OCI-LY1 (cell line): ENCODE results near the gene NARF.

Source experiments
- H2AFZ ChIP-seq: fragments of 200-600 bp; sonication (generic), shearing (Covaris generic); 2 replicates; pipeline ENCODE4 v1.6.0; 2014; ENCODE audit warnings: antibody characterized with exemption, mild to moderate bottlenecking, low read length
- H3F3A ChIP-seq: fragments of 200-600 bp; sonication (generic), shearing (Covaris generic); 2 replicates; pipeline ENCODE4 v1.6.0; 2014; ENCODE audit warnings: mild to moderate bottlenecking, antibody characterized with exemption, low read length, moderate library complexity; ENCODE audit not compliant: insufficient read depth
- H3K27ac ChIP-seq: fragments of 200-600 bp; sonication (generic); 2 replicates; pipeline ENCODE4 v1.5.1; 2014; ENCODE audit warnings: low read length, mixed run types, mild to moderate bottlenecking, low read depth; ENCODE audit not compliant: poor library complexity, severe bottlenecking
- H3K27me3 ChIP-seq: fragments of 200-600 bp; sonication (generic); 2 replicates; pipeline ENCODE4 v1.6.0; 2014; ENCODE audit warnings: antibody characterized with exemption, mild to moderate bottlenecking, low read length, moderate library complexity; ENCODE audit not compliant: insufficient read depth
- H3K36me3 ChIP-seq: fragments of 200-600 bp; sonication (generic); 2 replicates; pipeline ENCODE4 v1.6.1; 2014; ENCODE audit warnings: mild to moderate bottlenecking, antibody characterized with exemption, low read length, moderate library complexity, mixed read lengths; ENCODE audit not compliant: insufficient read depth
- H3K4me1 ChIP-seq: fragments of 200-600 bp; sonication (generic); 2 replicates; pipeline ENCODE4 v1.5.1; 2014; ENCODE audit warnings: mild to moderate bottlenecking, low read length, moderate library complexity; ENCODE audit not compliant: insufficient read depth, severe bottlenecking
- H3K4me2 ChIP-seq: fragments of 200-600 bp; sonication (generic), shearing (Covaris generic); 2 replicates; pipeline ENCODE4 v1.6.1; 2014; ENCODE audit warnings: low read length
- H3K4me3 ChIP-seq: fragments of 200-600 bp; sonication (generic); 2 replicates; pipeline ENCODE4 v1.5.1; 2014; ENCODE audit warnings: low read length, low read depth, mild to moderate bottlenecking, mixed read lengths; ENCODE audit not compliant: poor library complexity, severe bottlenecking
- H3K79me2 ChIP-seq: fragments of 200-600 bp; shearing (Covaris generic); 2 replicates; pipeline ENCODE4 v1.6.1; 2016; ENCODE audit warnings: mixed run types, low read length, mixed read lengths; ENCODE audit not compliant: insufficient read depth
- H3K9ac ChIP-seq: fragments of 200-600 bp; sonication (generic), shearing (Covaris generic); 2 replicates; pipeline ENCODE4 v1.6.1; 2014; ENCODE audit warnings: mild to moderate bottlenecking, low read length, mixed read lengths
- H3K9me2 ChIP-seq: fragments of 200-600 bp; sonication (generic), shearing (Covaris generic); 2 replicates; pipeline ENCODE4 v1.6.1; 2014; ENCODE audit warnings: low read depth, mild to moderate bottlenecking, low read length, mixed read lengths
- H3K9me3 ChIP-seq: fragments of 200-600 bp; shearing (Covaris generic); 2 replicates; pipeline ENCODE4 v1.6.1; 2014; ENCODE audit warnings: low read length, mixed read lengths
- H4K20me1 ChIP-seq: fragments of 200-600 bp; sonication (generic), shearing (Covaris generic); 2 replicates; pipeline ENCODE4 v1.6.0; 2016; ENCODE audit warnings: mild to moderate bottlenecking, low read length; ENCODE audit not compliant: insufficient read depth
- CTCF ChIP-seq: fragments of 200-600 bp; sonication (generic), shearing (Covaris generic); IDR thresholded peaks from 2 replicates; pipeline ENCODE4 v1.5.1; 2017; ENCODE audit warnings: mild to moderate bottlenecking, antibody characterized with exemption, low read length, moderate library complexity, mixed read lengths
- EZH2 ChIP-seq: fragments of 200-600 bp; sonication (generic), shearing (Covaris generic); IDR thresholded peaks from 2 replicates; pipeline ENCODE4 v1.8.0; 2017; ENCODE audit warnings: borderline replicate concordance, mixed run types, mild to moderate bottlenecking, antibody characterized with exemption, low read length, moderate library complexity, mixed read lengths

NARF gene

GRCh38 chr17:82479602-82480001 is 21.1 kb downstream of the NARF start:
- Histone ChIP-seq H3K36me3 (peaks cover 76% of the 10 kb centered on the region), H3K4me2 (no peak overlapping the region), H3K27me3 (no peaks in the 10 kb centered on the region), H3K9ac (no peak overlapping the region), H4K20me1 (no peaks in the 10 kb centered on the region), H3K79me2 (no peaks in the 10 kb centered on the region), H3K27ac (peak overlapping the region; percentile 57), H2AFZ (no peak overlapping the region), H3F3A (no peaks in the 10 kb centered on the region), H3K9me3 (no peaks in the 10 kb centered on the region), H3K4me1 (peaks cover 16% of the 10 kb centered on the region), H3K9me2 (no peaks in the 10 kb centered on the region), H3K4me3 (no peak overlapping the region)
- no peak for TF ChIP-seq EZH2
- no peak for TF ChIP-seq CTCF

GRCh38 chr17:82480318-82480717 is 21.8 kb downstream of the NARF start:
- H3K27ac ChIP-seq = peak overlapping the region; percentile 57
- no peak overlapping the region for H3K4me3 ChIP-seq
- no peak overlapping the region for H2AFZ ChIP-seq
- H3K9me3 ChIP-seq = no peaks in the 10 kb centered on the region
- H3K36me3 ChIP-seq = peaks cover 76% of the 10 kb centered on the region
- peaks cover 16% of the 10 kb centered on the region for H3K4me1 ChIP-seq
- H3K9ac ChIP-seq = no peak overlapping the region; the same call in 1 of the 2 replicates
- no peaks in the 10 kb centered on the region for H4K20me1 ChIP-seq
- H3K4me2 ChIP-seq = no peak overlapping the region
- no peaks in the 10 kb centered on the region for H3F3A ChIP-seq
- TF ChIP-seq CTCF (no peak), EZH2 (no peak)
- no peaks in the 10 kb centered on the region for H3K27me3 ChIP-seq
- H3K9me2 ChIP-seq = no peaks in the 10 kb centered on the region
- H3K79me2 ChIP-seq = no peaks in the 10 kb centered on the region

GRCh38 chr17:82483204-82483660 is 24.7 kb downstream of the NARF start:
- H3K79me2 ChIP-seq = no peaks in the 10 kb centered on the region
- H3K9me3 ChIP-seq = no peaks in the 10 kb centered on the region
- H4K20me1 ChIP-seq = no peaks in the 10 kb centered on the region
- no peaks in the 10 kb centered on the region for H3K27me3 ChIP-seq
- no peak overlapping the region for H3K9ac ChIP-seq
- no peak overlapping the region for H2AFZ ChIP-seq
- TF ChIP-seq CTCF (no peak), EZH2 (no peak)
- H3K27ac ChIP-seq = no peak overlapping the region
- no peaks in the 10 kb centered on the region for H3K9me2 ChIP-seq
- H3F3A ChIP-seq = no peaks in the 10 kb centered on the region
- H3K36me3 ChIP-seq = peaks cover 87% of the 10 kb centered on the region
- H3K4me1 ChIP-seq = peaks cover 16% of the 10 kb centered on the region
- H3K4me2 ChIP-seq = no peak overlapping the region
- no peak overlapping the region for H3K4me3 ChIP-seq
